KOPT-K1 (cell line): ENCODE results near the gene BCL2L1.
A peak's percentile ranks its signal among the peaks of the same experiment; 100 is the strongest.

Experiments
- H3K27ac ChIP-seq: fragments of 200-600 bp; sonication (generic); 2 replicates; pipeline ENCODE4 v1.5.1; 2016; ENCODE audit warnings: antibody characterized with exemption, mild to moderate bottlenecking, low read depth, low read length; ENCODE audit not compliant: poor library complexity, severe bottlenecking
- H3K36me3 ChIP-seq: fragments of 200-600 bp; sonication (generic); 2 replicates; pipeline ENCODE4 v1.5.1; 2017; ENCODE audit warnings: antibody characterized with exemption, mild to moderate bottlenecking, low read length, moderate library complexity; ENCODE audit not compliant: insufficient read depth
- H3K9me3 ChIP-seq: fragments of 200-600 bp; sonication (generic); 2 replicates; pipeline ENCODE4 v1.5.1; 2017; ENCODE audit warnings: antibody characterized with exemption, low read length, mild to moderate bottlenecking; ENCODE audit not compliant: insufficient read depth, poor library complexity, severe bottlenecking

Gene BCL2L1

DNA sequence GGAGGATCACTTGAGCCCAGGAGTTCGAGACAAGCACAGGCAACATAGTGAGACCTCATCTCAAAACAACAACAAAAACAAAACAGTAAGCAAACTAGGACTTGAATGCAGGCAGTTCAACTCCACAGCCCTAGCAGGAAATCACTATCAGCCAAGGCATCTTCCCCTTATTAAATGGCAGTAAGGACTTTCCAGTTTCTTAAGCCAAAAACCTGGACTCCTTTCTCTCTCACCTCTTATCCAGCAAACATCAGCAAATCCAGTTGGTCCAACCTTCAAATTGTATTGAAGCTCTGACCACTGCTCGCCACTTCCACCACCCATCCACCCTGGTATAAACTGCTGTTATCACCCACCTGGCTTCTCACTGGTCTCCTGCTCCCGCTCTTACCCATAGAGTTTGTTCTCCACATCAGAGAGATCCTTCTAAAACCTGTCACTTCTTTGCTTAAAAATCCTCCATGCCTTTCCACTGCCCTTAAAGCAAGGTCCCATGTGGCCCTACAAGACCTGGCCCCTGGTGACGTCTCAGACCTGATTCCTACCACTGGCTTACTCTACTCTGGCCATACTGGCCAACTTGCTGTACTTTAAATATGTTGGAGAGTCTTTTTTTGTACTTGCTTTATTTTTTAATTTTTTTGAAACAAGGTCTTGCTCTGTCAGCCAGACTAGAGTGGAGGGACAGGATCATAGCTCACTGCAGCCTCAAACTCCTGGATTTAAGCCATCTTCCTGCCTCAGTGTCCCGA, 27.6 kb downstream of the BCL2L1 start:
- Histone ChIP-seq H3K27ac (peak overlapping the region; percentile 49), H3K9me3 (no peaks in the 10 kb centered on the region), H3K36me3 (peaks cover 91% of the 10 kb centered on the region)

DNA sequence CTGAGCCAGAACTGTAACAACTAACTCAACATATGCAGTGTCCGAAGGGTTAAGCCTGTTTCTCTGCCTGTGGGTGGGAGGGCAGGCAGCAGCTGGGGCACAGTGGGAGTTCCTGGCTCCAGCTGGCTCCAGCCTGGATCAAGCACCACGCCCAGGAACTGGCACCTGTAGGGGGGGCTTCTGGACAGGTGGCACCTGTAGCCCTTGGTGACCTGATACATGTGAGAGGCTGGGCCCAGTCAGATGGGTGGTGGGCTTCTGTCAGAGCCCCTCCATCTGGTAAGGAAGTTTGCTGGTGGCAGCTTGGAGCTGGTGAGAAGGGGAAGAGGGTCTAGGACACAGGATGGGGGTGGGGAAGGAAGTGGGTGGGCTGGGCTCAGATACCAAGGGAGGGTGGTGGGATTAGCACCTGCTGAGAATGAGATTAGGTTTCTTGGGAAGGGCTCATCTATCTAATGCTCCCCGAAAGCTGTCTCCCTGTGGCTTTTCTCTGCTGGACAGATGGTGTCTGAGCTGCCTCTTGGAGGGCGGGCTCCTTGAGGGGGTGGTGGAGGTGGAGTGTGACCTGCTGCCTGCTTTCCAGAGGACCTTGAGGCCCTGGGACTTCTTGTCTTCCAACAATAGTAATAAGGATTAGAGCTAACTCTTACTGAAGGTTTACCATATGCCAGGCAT, 28.5 kb downstream of the BCL2L1 start:
- H3K27ac ChIP-seq, result peak overlapping the region; percentile 49
- H3K9me3 ChIP-seq, result no peaks in the 10 kb centered on the region
- peaks cover 91% of the 10 kb centered on the region for H3K36me3 ChIP-seq

- Histone ChIP-seq H3K36me3 (peaks cover 90% of the 10 kb centered on the region), H3K9me3 (no peaks in the 10 kb centered on the region), H3K27ac (no peak overlapping the region)
Measured at GRCh38 chr20:31693402-31693801, 29.3 kb downstream of the BCL2L1 start.

DNA sequence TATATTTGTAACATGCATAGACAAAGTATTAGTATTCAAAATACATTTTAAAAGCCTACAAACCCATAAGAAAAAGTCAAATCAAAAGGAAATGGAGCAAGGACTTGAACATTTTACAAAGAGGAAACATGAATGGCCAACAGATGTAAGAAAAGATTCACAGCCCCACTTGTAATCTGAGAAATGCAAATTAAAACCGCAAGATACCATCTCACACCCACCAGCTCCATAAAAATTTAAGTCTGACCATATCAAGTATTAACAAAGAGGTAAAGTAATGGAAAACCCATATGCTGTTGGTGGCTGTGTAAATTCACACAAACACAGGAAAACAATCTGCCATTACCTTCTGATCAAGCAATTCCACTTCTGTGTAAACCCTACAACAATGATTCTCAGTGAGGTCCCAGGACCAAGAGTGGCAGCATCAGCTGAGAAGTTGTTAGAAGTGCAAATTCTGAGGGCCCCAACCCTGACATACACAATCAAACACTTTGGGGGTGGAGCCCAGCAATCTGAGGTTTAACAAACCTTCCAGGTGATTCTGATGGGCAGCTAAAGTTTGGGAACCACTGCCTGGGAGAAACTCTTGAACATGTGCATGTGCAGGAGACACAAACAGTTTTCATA, 30.9 kb downstream of the BCL2L1 start:
- peaks cover 91% of the 10 kb centered on the region for H3K36me3 ChIP-seq
- H3K27ac ChIP-seq, result peak overlapping the region; percentile 53

DNA sequence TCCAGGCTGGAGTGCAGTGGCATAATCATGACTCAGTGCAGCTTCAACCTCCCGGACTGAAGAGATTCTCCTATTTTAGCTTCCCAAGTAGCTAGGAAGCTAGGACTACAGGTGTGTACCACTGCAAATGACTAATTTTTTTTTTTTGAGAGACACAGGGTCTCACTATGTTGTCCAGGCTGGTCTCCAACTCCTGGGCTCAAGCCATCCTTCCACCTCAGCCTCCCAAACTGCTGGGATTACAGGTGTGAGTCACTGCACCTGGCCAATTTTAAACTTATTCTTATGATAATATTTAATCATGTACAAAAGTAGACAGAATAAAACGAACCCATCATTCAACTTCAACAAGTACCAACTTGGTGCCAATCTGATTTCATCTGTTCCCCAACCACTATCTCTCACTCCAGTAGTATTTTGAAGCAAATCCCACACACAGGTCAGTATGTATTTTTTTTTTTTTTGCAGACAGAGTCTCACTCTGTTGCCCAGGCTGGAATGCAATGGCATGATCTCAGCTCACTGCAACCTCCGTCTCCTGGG, 32.5 kb downstream of the BCL2L1 start:
- no peaks in the 10 kb centered on the region for H3K9me3 ChIP-seq
- H3K36me3 ChIP-seq, result peaks cover 87% of the 10 kb centered on the region
- peak overlapping the region; percentile 35 for H3K27ac ChIP-seq

More for the DNA sequence above, 30.9 kb downstream of the BCL2L1 start:
- no peaks in the 10 kb centered on the region for H3K9me3 ChIP-seq

GRCh38 chr20:31689141-31689540, 33.5 kb downstream of the BCL2L1 start:
- Histone ChIP-seq H3K27ac (peak overlapping the region; percentile 99), H3K36me3 (peaks cover 76% of the 10 kb centered on the region), H3K9me3 (no peaks in the 10 kb centered on the region)

- H3K36me3 ChIP-seq, result peaks cover 69% of the 10 kb centered on the region
- H3K9me3 ChIP-seq, result no peaks in the 10 kb centered on the region
- H3K27ac ChIP-seq, result peak overlapping the region; percentile 99
Measured at GRCh38 chr20:31687777-31688176, 34.9 kb downstream of the BCL2L1 start.

DNA sequence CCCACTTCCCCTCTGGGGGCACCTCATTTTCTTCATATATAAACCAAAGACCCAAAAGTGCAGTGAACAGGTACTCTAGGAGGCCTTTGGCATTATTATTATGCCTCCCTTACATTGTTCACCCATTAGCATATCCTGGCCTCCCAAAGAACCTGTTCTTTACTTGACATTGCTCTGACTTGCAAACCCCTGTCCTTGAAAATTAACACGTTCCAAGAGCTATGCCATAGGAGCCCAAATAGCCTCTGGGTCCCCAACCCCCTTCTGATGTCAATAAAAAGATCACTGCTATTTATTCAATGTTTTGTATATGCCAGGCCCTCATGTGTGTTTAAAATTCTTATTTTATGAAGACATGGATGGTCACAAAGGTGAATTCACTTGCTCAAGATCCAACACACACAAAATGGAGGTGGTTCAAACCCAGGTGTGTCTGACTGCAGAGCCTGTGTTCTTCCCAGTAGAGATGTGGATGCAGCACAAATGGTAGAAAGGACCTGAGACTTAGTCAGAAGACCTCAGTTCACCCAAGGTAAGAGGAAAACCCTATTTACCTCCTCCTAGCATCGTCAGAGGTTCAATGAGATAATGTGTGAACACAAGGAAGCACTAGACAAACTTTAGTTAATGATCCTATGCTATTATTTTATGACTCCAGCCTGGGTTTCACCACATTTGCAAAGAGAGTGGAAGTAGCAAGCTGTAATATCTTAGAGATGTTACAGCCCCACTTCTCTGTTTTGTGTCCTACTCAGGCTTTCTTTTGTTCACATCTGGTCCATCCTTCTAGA, 36.6 kb downstream of the BCL2L1 start:
- H3K27ac ChIP-seq, result peak overlapping the region; percentile 99
- H3K36me3 ChIP-seq, result peaks cover 71% of the 10 kb centered on the region
- no peaks in the 10 kb centered on the region for H3K9me3 ChIP-seq

- H3K27ac ChIP-seq, result peak overlapping the region; percentile 99
- no peaks in the 10 kb centered on the region for H3K9me3 ChIP-seq
Measured at GRCh38 chr20:31684153-31685015, 38.3 kb downstream of the BCL2L1 start.

DNA sequence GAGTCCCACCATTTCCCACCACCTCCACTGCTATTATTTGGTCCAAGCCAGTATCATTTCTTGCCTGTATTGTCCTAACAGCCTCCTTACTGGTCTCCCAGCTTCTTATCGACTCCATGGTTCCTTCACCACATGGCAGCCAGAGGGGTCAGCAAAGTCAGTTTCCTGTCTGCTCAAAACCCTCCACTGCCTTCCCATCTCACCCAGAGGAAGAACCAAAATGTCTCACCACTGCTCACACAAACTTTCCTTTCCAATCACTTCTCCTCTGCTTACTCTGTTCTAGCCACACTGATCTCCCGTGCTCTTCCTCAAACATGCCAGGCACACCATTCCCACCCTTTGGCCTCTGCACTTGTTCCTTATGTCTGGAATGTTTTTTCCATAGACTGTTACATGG, 39.7 kb downstream of the BCL2L1 start:
- H3K36me3 ChIP-seq, result peaks cover 70% of the 10 kb centered on the region
- no peaks in the 10 kb centered on the region for H3K9me3 ChIP-seq
- H3K27ac ChIP-seq, result peak overlapping the region; percentile 99

More at GRCh38 chr20:31684153-31685015, 38.3 kb downstream of the BCL2L1 start:
- peaks cover 69% of the 10 kb centered on the region for H3K36me3 ChIP-seq

- peaks cover 70% of the 10 kb centered on the region for H3K36me3 ChIP-seq
- no peaks in the 10 kb centered on the region for H3K9me3 ChIP-seq
- H3K27ac ChIP-seq, result peak overlapping the region; percentile 99
Measured at GRCh38 chr20:31682352-31682751, 40.3 kb downstream of the BCL2L1 start.

- Histone ChIP-seq H3K27ac (peak overlapping the region; percentile 99), H3K9me3 (no peaks in the 10 kb centered on the region), H3K36me3 (peaks cover 65% of the 10 kb centered on the region)
Measured at GRCh38 chr20:31681769-31682168, 40.9 kb downstream of the BCL2L1 start.

DNA sequence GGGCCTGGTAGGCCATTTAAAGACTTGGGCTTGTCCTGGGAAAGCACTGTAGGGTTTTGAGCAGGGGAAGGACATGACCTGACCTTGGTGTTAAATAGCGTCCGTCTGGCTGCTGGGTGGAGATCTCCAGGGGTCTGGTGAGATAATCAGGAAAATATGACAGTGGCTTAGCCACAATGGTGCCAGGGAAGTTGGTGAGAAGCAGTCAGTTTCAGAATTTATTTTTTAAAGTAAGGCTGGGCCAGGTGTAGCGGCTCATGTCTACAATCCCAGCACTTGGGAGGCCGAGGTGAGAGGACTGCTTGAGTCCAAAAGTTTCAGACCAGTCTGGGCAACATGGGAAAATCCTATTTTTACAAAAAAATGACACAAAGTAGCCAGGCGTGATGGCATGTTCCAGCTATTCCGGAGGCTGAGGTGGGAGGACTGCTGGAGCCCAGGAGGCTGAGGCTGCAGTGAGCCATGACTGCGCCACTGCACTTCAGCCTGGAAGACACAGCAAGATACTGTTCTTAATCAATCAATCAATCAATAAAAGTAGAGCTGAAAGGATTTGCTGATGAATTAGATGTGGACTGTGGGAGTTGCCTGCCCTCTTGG, 41.4 kb downstream of the BCL2L1 start:
- H3K27ac ChIP-seq, result peak overlapping the region; percentile 99
- peaks cover 65% of the 10 kb centered on the region for H3K36me3 ChIP-seq
- H3K9me3 ChIP-seq, result no peaks in the 10 kb centered on the region
